Brain microvascular endothelial cell (primary cell): ENCODE data around the gene ADISSP.

Experiments used
- DNase-seq: peaks from one replicate; pipeline ENCODE4 v3.0.0-alpha.2; 2020
- H3K27ac ChIP-seq: fragments of 250-450 bp; sonication (Bioruptor Pico); 2 replicates; pipeline ENCODE4 v1.5.1; 2020; ENCODE audit warnings: mild to moderate bottlenecking, moderate library complexity
- H3K27me3 ChIP-seq: fragments of 250-450 bp; sonication (Bioruptor Pico); replicated peaks from 2 replicates; pipeline ENCODE4 v1.5.1; 2020; ENCODE audit warnings: mild to moderate bottlenecking
- H3K36me3 ChIP-seq: fragments of 250-450 bp; sonication (Bioruptor Pico); replicated peaks from 2 replicates; pipeline ENCODE4 v1.5.1; 2020; ENCODE audit warnings: mild to moderate bottlenecking
- H3K4me3 ChIP-seq: 2 replicates; pipeline ENCODE4 v1.5.1; 2011; ENCODE audit warnings: low read depth, mild to moderate bottlenecking, control low read depth, low read length, moderate library complexity
- in situ Hi-C: cut with HindIII; loops from 2 replicates; pipeline ENCODE4 v1.10.0; 2017; ENCODE audit warnings: low sequenced_read_pairs, low pct_ligation_motif_present
- TF ChIP-seq, protein P1 (sequence below): IDR thresholded peaks from 2 replicates; pipeline ENCODE4 v1.5.1; 2011; ENCODE audit warnings: low read depth, mild to moderate bottlenecking, moderate library complexity, low read length, control low read depth, inconsistent platforms; ENCODE audit errors: missing control alignments

Gene ADISSP

GRCh38 chr20:3705970-3706739 is 61.4 kb downstream of the ADISSP start:
- TF ChIP-seq, protein P1, sequence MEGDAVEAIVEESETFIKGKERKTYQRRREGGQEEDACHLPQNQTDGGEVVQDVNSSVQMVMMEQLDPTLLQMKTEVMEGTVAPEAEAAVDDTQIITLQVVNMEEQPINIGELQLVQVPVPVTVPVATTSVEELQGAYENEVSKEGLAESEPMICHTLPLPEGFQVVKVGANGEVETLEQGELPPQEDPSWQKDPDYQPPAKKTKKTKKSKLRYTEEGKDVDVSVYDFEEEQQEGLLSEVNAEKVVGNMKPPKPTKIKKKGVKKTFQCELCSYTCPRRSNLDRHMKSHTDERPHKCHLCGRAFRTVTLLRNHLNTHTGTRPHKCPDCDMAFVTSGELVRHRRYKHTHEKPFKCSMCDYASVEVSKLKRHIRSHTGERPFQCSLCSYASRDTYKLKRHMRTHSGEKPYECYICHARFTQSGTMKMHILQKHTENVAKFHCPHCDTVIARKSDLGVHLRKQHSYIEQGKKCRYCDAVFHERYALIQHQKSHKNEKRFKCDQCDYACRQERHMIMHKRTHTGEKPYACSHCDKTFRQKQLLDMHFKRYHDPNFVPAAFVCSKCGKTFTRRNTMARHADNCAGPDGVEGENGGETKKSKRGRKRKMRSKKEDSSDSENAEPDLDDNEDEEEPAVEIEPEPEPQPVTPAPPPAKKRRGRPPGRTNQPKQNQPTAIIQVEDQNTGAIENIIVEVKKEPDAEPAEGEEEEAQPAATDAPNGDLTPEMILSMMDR: no peak
- H3K4me3 ChIP-seq: no peak overlapping the region
- no peak for DNase-seq
- in situ Hi-C loops: no loop called here
- no peaks in the 10 kb centered on the region for H3K36me3 ChIP-seq
- no peak overlapping the region for H3K27ac ChIP-seq
- no peaks in the 10 kb centered on the region for H3K27me3 ChIP-seq

DNA sequence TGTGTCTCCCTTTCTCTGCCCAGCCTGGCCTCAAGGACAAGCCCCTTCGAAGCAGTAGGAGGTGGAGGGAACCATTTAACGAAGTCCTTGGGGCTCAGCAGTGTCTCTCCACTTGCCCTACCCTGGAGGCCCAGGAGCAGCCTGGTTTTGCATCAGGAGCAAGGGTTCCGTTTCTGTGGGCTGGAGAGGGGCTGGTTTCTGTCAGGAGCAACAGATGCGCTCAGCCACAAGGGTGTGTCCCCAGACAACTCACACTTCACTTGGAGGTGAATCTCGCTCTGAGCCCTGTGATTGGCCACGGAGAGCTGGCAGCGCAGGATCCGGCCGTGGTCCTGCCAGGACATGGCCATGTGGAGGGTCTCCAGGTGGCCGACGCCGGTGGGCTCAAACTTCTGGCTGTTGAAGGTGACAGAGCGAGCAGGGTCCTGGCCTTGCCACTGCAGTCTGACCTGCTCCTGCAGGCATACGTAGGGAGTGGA is 62.0 kb downstream of the ADISSP start:
- DNase-seq: no peak
- Histone ChIP-seq H3K27me3 (no peaks in the 10 kb centered on the region), H3K4me3 (no peak overlapping the region), H3K36me3 (no peaks in the 10 kb centered on the region), H3K27ac (no peak overlapping the region)
- TF ChIP-seq, protein P1: no peak
- in situ Hi-C loops: no loop called here

GRCh38 chr20:3704087-3704486 is 63.5 kb downstream of the ADISSP start:
- in situ Hi-C loops: no loop called here

More at GRCh38 chr20:3704087-3704486, 63.5 kb downstream of the ADISSP start:
- Histone ChIP-seq H3K27me3 (no peaks in the 10 kb centered on the region), H3K36me3 (no peaks in the 10 kb centered on the region), H3K27ac (no peak overlapping the region), H3K4me3 (no peak overlapping the region)
- DNase-seq: no peak
- TF ChIP-seq, protein P1: no peak
